HT1080 (cell line): ENCODE results near the gene RNF220. TPM values are rescaled to one million over a fixed set of nuclear protein-coding genes. Genes with fewer than 3 reads are reported as not detected.
"Not testable (repeated sequence)": the region's sequence is repeated elsewhere in the genome, so short reads cannot be mapped to it uniquely, and the experiment has no call there.

ENCODE experiments used
- DNase-seq: peaks from one replicate; pipeline ENCODE4 v3.0.0-alpha.2; 2015; ENCODE audit warnings: low read depth
- total RNA-seq: library from RNA; depleted of rRNA; stranded (reverse); fragments of >200 nt; shearing (Covaris generic); gene quantifications from 2 replicates; pipeline ENCODE4 v1.2.3, GENCODE V29; 2014

The RNF220 gene
- total RNA-seq, 1 experiment from 2014 or later: 105 TPM

GRCh38 chr1:44546403-44547053 lies 141.5 kb downstream of the RNF220 start:
- DNase-seq: no peak

- DNase-seq: no peak
These were observed 142.3 kb downstream of the RNF220 start for GRCh38 chr1:44547361-44547760.

- DNase-seq: no peak
These were observed 142.8 kb downstream of the RNF220 start for GRCh38 chr1:44547837-44548236.

GRCh38 chr1:44549510-44549909 lies 144.5 kb downstream of the RNF220 start:
- no peak for DNase-seq

- no peak for DNase-seq
These were observed 148.2 kb downstream of the RNF220 start for GRCh38 chr1:44553127-44553758.

- DNase-seq: peak; percentile 66
These were observed 148.7 kb downstream of the RNF220 start for GRCh38 chr1:44553771-44554170.

GRCh38 chr1:44554706-44555105 lies 149.7 kb downstream of the RNF220 start:
- no peak for DNase-seq

- DNase-seq: peak; percentile 49
These were observed 152.7 kb downstream of the RNF220 start for GRCh38 chr1:44557778-44558177.

GRCh38 chr1:44558883-44559282 lies 153.8 kb downstream of the RNF220 start:
- DNase-seq: no peak

- DNase-seq: no peak
These were observed 154.3 kb downstream of the RNF220 start for GRCh38 chr1:44559330-44559729.

GRCh38 chr1:44559913-44560312 lies 154.9 kb downstream of the RNF220 start:
- no peak for DNase-seq

GRCh38 chr1:44560696-44561095 lies 155.6 kb downstream of the RNF220 start:
- DNase-seq: not testable (repeated sequence)

GRCh38 chr1:44565259-44565750 lies 160.2 kb downstream of the RNF220 start:
- no peak for DNase-seq

GRCh38 chr1:44565833-44566232 lies 160.8 kb downstream of the RNF220 start:
- no peak for DNase-seq

GRCh38 chr1:44566281-44567046 lies 161.4 kb downstream of the RNF220 start:
- no peak for DNase-seq

- peak; percentile 31 for DNase-seq
These were observed 163.3 kb downstream of the RNF220 start for GRCh38 chr1:44568128-44568900.

- no peak for DNase-seq
These were observed 164.4 kb downstream of the RNF220 start for GRCh38 chr1:44569491-44569890.

GRCh38 chr1:44571712-44572571 lies 166.9 kb downstream of the RNF220 start:
- DNase-seq: no peak

- DNase-seq: no peak
These were observed 167.5 kb downstream of the RNF220 start for GRCh38 chr1:44572572-44572879.

GRCh38 chr1:44575396-44575795 lies 170.3 kb downstream of the RNF220 start:
- no peak for DNase-seq
